Amniotic epithelial cell (primary cell): ENCODE results near the gene TMEM245.
A peak's percentile ranks its signal among the peaks of the same experiment; 100 is the strongest.

ENCODE experiments used
- DNase-seq: peaks from one replicate; pipeline ENCODE4 v3.0.0-alpha.2; 2010; ENCODE audit warnings: low read depth

Gene TMEM245

GRCh38 chr9:109119439-109120203 lies at the start of gene TMEM245:
Gene TMEM245, minus strand, starts transcription at chr9:109119947. Its CDS starts 34 bp downstream, at chr9:109119913.
- DNase-seq: peak; percentile 100

- no peak for DNase-seq
Measured at GRCh38 chr9:109168170-109168569, 48.4 kb upstream of the TMEM245 start.

GRCh38 chr9:109167716-109168115 lies 48.0 kb upstream of the TMEM245 start:
- no peak for DNase-seq

DNA sequence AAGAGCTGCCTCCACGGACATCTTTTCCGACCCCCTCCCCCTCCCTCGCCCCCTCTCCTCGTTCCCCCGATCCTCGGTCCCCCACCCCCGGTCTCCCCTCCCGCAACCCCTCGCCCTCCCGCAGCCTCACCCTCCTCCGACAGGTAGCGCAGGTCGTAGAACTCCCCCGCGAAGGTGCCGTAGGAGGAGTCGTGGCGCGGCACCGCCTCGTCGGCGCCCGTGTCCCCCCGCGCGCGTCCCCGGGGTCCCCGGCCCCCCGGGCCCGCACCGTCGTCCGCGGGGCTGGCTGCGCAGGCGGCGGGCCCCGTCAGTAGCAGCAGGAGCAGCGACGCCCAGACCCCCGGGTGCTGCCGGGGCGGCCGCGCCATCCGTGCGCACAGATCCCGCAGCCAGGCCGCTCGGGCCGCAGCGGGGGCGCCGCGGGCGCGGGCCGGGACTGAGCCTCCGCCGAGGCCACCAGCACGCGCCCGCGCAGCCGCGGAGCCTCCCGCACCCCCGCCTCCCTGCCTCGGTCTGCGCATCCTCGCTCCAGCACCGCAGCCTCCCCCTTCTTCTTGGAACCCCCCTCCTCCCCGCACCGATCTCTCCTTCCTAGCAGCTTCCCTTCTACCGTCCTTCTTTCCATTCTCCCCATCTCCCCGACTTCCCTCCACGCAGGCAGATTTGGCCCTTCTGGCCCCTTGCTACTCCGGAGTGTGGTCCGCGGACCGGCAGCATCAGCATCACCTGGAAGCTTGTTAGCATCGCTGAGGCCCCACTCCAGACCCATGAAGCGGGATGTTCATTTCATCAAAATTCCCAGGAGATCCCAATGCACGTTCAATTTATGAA lies 47.2 kb upstream of the TMEM245 start, which contains the start of gene FRRS1L:
FRRS1L (minus strand) TSS at position 479 of the 831 bp plus-strand sequence; CDS start at position 368, 111 bp downstream.
- DNase-seq: no peak

DNA sequence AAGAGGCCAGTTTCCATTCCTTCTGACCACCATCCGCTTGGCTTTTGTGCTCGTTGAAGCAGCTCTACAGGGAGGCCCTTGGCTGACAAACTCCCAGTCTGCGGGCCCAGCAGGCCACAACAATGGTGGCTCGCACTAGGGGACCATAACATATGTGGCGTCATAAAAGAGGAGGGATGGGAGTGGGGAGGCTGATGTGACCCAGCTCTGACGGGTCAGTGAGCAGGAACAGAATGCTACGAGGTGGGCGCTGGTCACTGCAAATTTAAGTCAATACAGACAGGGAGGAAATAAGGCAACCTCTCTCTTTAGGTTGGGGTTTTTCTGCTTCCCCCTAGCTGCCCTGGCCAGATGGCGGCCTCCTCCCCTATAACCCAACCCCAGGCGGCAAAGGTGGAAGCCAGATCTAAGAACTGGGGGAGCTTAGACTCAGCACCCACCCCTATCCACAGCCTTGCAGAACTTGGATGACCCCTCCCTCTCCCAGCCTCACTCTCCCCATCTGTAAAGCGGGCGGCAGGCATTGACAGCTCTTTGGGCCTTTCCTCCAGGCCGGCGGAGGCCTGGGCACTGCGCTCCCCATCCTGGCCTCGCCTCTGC lies 46.5 kb upstream of the TMEM245 start:
- no peak for DNase-seq

DNA sequence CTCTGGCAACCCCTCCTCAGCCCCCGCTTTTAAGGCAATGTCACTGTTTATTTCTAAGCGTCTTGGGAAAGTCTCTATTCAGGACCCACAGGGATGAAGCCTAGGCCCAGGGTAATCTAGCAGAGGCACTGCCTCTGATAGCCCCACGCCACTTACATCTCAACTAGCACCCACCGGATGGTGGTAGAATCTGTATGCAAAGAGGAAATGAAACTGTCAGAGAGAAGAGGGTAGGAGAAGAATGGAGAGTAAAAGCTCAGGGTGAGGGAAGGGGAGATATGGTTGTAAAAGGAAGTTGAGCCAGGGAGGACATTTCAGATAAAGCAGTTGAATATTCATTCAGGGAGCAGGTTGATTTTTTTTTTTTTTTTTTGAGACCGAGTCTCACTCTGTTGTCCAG lies 44.3 kb upstream of the TMEM245 start:
- DNase-seq: no peak

GRCh38 chr9:109163194-109163593 lies 43.4 kb upstream of the TMEM245 start:
- DNase-seq: no peak

DNA sequence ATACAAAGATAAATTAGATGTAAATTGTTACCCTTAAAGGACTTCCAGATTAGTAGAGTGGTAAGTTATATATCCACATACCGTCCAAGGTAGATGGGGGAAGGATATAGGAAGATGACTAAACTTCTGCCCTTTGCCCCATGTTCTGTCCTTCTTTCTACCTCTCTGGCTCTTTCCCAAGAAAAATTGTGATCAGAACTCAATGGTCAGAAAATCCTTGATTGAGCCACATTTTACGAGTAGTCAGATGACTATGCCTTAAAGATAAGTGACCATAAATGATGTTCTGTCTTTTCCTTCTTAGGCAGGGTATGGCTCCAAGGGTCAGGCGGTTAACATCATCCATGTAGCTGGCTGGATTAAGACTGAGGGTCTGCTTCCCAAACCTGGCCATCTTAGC lies 42.9 kb upstream of the TMEM245 start:
- no peak for DNase-seq

GRCh38 chr9:109161471-109161870 lies 41.7 kb upstream of the TMEM245 start:
- no peak for DNase-seq

- no peak for DNase-seq
Measured at GRCh38 chr9:109159583-109159982, 39.8 kb upstream of the TMEM245 start.

GRCh38 chr9:109158651-109159050 lies 38.9 kb upstream of the TMEM245 start:
- DNase-seq: no peak

- DNase-seq: no peak
Measured at GRCh38 chr9:109156708-109157107, 37.0 kb upstream of the TMEM245 start.

GRCh38 chr9:109150925-109151545 lies 31.3 kb upstream of the TMEM245 start:
- DNase-seq: no peak

GRCh38 chr9:109149722-109150121 lies 30.0 kb upstream of the TMEM245 start:
- no peak for DNase-seq

DNA sequence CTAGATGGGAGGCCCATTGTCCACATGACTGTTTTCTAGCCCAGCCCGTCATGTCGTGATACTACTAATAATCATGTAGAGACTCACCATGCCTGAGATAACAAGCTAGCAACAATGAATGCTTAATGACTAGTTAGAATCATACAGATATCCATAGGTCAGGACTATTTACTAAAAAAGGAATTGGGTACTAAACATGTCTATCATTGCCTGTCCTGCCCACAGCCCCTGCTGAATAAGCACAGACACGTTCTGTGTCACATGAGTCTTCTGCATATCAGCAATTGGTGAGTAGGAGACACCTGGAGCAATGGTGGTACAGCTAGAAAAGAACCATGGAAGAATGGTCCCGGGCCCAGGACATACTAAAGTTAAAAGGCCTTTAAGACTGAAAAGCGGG lies 29.3 kb upstream of the TMEM245 start:
- DNase-seq: no peak

DNA sequence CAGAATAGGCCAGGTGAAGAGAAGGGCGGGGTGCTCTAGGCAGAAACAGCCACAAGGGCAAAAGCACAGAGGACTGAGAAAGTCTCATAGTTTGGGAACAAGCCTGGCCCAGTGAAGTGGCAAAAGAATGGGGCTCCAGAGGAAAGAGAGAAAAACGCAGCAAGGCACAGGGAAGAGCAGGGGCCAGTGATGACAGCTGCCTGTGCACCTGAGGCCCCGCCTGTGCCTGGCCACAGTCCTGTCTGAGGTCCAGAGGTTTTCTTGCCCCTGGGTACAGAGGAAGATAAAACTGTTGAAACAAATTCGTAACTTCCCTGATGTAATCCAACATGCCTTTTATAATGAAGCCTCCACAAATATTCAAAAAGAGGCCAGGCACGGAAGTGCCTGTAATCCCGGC lies 25.3 kb upstream of the TMEM245 start:
- DNase-seq: no peak

GRCh38 chr9:109143881-109144562 lies 24.3 kb upstream of the TMEM245 start:
- DNase-seq: peak; percentile 20

GRCh38 chr9:109141375-109141774 lies 21.6 kb upstream of the TMEM245 start:
- DNase-seq: no peak

- no peak for DNase-seq
Measured at GRCh38 chr9:109139851-109140250, 20.1 kb upstream of the TMEM245 start.

DNA sequence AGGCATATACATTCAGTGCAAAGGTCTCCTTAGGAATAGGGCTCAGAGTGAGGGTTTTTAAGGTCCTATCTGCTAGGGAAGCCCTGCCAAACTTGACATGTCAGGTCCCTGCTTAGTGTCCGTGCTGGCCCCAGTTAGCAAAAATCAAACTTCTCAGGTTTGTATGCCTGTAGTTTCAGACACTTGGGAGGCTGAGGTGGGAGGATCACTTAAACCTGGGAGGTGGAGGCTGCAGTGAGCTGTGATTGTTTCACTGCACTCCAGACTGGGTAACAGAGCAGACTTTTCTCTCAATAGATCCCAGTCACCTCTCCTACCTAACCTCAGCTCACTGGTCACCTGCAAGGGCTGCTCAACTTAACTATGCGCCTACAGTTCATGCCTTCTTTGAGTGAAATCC lies 18.7 kb upstream of the TMEM245 start:
- DNase-seq: no peak

DNA sequence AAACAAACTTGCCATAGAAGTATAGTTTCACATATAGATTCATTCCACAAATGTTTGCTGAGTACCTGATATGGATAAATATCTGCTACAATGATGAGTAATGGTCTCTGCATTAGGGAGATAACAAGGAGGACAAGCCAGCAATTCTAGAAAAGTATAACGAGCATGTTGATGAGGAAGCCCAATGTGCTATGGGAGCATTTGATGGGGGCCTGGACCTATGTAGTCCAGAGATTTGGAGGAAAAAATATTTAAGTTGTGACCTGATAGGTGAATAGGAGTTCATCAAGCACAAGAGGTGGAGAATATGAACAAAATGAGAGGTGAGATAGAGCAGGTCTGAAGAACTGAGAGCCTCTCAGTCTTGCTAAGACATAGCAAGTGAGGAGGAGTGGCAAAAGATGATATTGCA lies 14.4 kb upstream of the TMEM245 start:
- no peak for DNase-seq

GRCh38 chr9:109133533-109133932 lies 13.8 kb upstream of the TMEM245 start:
- no peak for DNase-seq
